Tibial nerve (tissue), 4 donors: Measurements from ENCODE around the gene ISG20.

Experiments
- EP300 ChIP-seq, 2 donors: sonication (generic); formaldehyde crosslinking; IDR thresholded peaks; one replicate each; pipeline ENCODE4 v1.6.1; 2017; ENCODE audit warnings: antibody characterized with exemption in 2 of 2, mild to moderate bottlenecking in 1 of 2
- POLR2A ChIP-seq, 2 donors: fragments of 450-650 bp; IDR thresholded peaks; one replicate each; pipeline ENCODE4 v1.6.1; 2017; ENCODE audit warnings: antibody characterized with exemption in 2 of 2, mild to moderate bottlenecking in 2 of 2, moderate library complexity in 2 of 2
- TF ChIP-seq, protein P1 (sequence below), 5 experiments: fragments of 200-600 bp in 3 of 5; fragments of 450-650 bp in 2 of 5; sonication (generic) in 3 of 5; IDR thresholded peaks; one replicate each; pipeline ENCODE4 v1.5.1; 2016 to 2019; ENCODE audit warnings: antibody characterized with exemption in 5 of 5, mild to moderate bottlenecking in 3 of 5, moderate library complexity in 2 of 5

DNA sequence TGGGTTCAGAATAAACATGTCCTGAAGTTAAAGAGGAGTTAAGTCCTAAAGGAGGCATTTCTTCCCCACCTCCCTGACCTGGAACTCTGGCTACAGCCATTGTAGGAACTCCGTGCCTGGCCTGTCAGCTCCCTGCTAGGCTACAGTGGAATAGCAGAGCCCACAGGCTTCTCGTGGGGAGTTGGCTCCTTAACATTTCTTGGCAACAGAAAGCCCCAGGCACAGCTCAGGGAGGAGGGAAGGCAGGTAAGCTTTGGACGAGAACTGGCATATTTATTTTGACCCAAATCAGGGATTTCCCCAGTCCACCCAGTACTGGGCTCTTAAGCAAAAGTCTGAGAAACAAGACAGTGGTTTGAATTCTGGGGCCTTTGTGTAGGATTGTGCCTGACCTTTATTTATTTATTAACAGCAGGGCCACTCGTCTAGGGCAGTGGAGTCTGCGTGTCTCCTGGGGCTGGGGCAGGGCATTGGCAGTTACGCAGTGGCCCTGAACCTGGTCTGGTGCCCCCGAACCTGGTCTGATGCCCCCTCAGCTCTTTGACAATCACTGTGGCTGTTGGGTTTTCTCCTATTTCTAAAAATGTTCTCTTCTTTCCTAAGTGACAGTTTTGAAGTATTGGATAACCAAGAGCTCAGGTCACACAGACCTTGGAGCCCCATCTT is 7.9 kb upstream of the ISG20 start:
- TF ChIP-seq, protein P1, sequence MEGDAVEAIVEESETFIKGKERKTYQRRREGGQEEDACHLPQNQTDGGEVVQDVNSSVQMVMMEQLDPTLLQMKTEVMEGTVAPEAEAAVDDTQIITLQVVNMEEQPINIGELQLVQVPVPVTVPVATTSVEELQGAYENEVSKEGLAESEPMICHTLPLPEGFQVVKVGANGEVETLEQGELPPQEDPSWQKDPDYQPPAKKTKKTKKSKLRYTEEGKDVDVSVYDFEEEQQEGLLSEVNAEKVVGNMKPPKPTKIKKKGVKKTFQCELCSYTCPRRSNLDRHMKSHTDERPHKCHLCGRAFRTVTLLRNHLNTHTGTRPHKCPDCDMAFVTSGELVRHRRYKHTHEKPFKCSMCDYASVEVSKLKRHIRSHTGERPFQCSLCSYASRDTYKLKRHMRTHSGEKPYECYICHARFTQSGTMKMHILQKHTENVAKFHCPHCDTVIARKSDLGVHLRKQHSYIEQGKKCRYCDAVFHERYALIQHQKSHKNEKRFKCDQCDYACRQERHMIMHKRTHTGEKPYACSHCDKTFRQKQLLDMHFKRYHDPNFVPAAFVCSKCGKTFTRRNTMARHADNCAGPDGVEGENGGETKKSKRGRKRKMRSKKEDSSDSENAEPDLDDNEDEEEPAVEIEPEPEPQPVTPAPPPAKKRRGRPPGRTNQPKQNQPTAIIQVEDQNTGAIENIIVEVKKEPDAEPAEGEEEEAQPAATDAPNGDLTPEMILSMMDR (IDR thresholded peaks at IDR 0.05): no peak
- no peak for TF ChIP-seq POLR2A (IDR thresholded peaks at IDR 0.05)
- no peak for TF ChIP-seq EP300 (IDR thresholded peaks at IDR 0.05)
